Endothelial cell of umbilical vein (primary cell): Measurements from ENCODE around the gene TAS1R3. TPM values are rescaled to one million over a fixed set of nuclear protein-coding genes. Genes with fewer than 3 reads are reported as not detected.

Source experiments
- BruUV-seq: library from RNA; stranded (reverse); fragments of 400-500 nt; replicated peaks from 2 replicates; lab custom pipeline; 2021; lab: Mats Ljungman, UMichigan
- CTCF ChIA-PET: fragments of 300-600, 350-600 bp; sonication (Branson Sonifier 250); formaldehyde crosslinking; loops from one replicate; lab custom pipeline; 2021; ENCODE audit warnings: antibody characterized with exemption, inconsistent platforms; lab: Charles Lee
- POLR2A ChIA-PET: fragments of 300-600, 350-600 bp; sonication (Branson Sonifier 250); formaldehyde crosslinking; loops from one replicate; lab custom pipeline; 2021; ENCODE audit warnings: antibody characterized with exemption, inconsistent platforms; lab: Charles Lee
- DNase-seq: peaks from one replicate; pipeline ENCODE4 v3.0.0-alpha.2; 2011; ENCODE audit warnings: low read depth, low spot score
- FAIRE-seq: peaks from 2 replicates; lab custom pipeline; 2011; peaks lifted over from hg19 to GRCh38; lab: Jason Lieb, UNC
- H2AFZ ChIP-seq: 2 replicates; pipeline ENCODE4 v1.6.0; 2012; ENCODE audit warnings: low read depth, low read length, control low read depth, inconsistent platforms
- H3K27ac ChIP-seq: 2 replicates; pipeline ENCODE4 v1.5.1; 2011; ENCODE audit warnings: low read depth, mild to moderate bottlenecking, control low read depth, low read length, moderate library complexity; ENCODE audit not compliant: insufficient read depth
- H3K27me3 ChIP-seq, 2 experiments: 2 replicates each; pipeline versions ENCODE4 v1.6.0 to v1.6.1; 2011; ENCODE audit warnings: low read length in 2 of 2, mixed read lengths in 1 of 2; ENCODE audit not compliant: control insufficient read depth in 2 of 2, insufficient read depth in 2 of 2
- H3K36me3 ChIP-seq, 2 experiments: 2 replicates in 1 of 2; 3 replicates in 1 of 2; pipeline ENCODE4 v1.5.1; 2011; ENCODE audit warnings: low read length in 2 of 2, mild to moderate bottlenecking in 1 of 2, moderate library complexity in 1 of 2; ENCODE audit not compliant: control insufficient read depth in 2 of 2, insufficient read depth in 2 of 2; ENCODE audit errors: extremely low read depth in 1 of 2
- H3K4me1 ChIP-seq: 3 replicates; pipeline ENCODE4 v1.5.1; 2011; ENCODE audit warnings: mild to moderate bottlenecking, low read length; ENCODE audit not compliant: control insufficient read depth, insufficient read depth; ENCODE audit errors: extremely low read depth
- H3K4me2 ChIP-seq: 2 replicates; pipeline ENCODE4 v1.6.1; 2011; ENCODE audit warnings: low read length, control low read depth, mixed read lengths; ENCODE audit not compliant: insufficient read depth
- H3K4me3 ChIP-seq, 3 experiments: fragments of 200-600 bp in 1 of 3; sonication (generic), shearing (Covaris generic) in 1 of 3; replicated peaks in 1 of 3; 2 replicates each; pipeline ENCODE4 v1.5.1; 2011 to 2016; ENCODE audit warnings: control low read depth in 3 of 3, low read length in 3 of 3, mild to moderate bottlenecking in 2 of 3, inconsistent platforms in 1 of 3, low read depth in 1 of 3, moderate library complexity in 1 of 3; ENCODE audit not compliant: insufficient read depth in 1 of 3
- H3K79me2 ChIP-seq: 2 replicates; pipeline ENCODE4 v1.6.0; 2012; ENCODE audit warnings: low read length, inconsistent platforms; ENCODE audit not compliant: control insufficient read depth, insufficient read depth
- H3K9ac ChIP-seq: replicated peaks from 2 replicates; pipeline ENCODE3; 2011; ENCODE audit warnings: low read length, control low read depth; ENCODE audit not compliant: insufficient read depth; ENCODE audit errors: extremely low read depth
- H3K9me1 ChIP-seq: replicated peaks from 3 replicates; pipeline ENCODE4 v1.6.0; 2011; ENCODE audit warnings: mild to moderate bottlenecking, low read length; ENCODE audit not compliant: control insufficient read depth, insufficient read depth; ENCODE audit errors: extremely low read depth
- H3K9me3 ChIP-seq: replicated peaks from 2 replicates; pipeline ENCODE4 v1.5.1; 2012; ENCODE audit warnings: low read length, inconsistent platforms; ENCODE audit not compliant: control insufficient read depth, insufficient read depth
- H4K20me1 ChIP-seq: replicated peaks from 2 replicates; pipeline ENCODE3; 2011; ENCODE audit warnings: mild to moderate bottlenecking, low read length; ENCODE audit not compliant: control insufficient read depth, insufficient read depth; ENCODE audit errors: extremely low read depth
- CTCF ChIP-seq, 2 donors: IDR thresholded peaks; 1 replicate in 1 of 2; 2 replicates in 1 of 2; pipeline ENCODE4 v1.5.1; 2011; ENCODE audit warnings: low read length in 2 of 2, mild to moderate bottlenecking in 2 of 2, moderate library complexity in 2 of 2, control low read depth in 1 of 2, inconsistent platforms in 1 of 2, low read depth in 1 of 2; ENCODE audit not compliant: insufficient read depth in 1 of 2; ENCODE audit errors: extremely low read depth in 1 of 2
- EZH2 ChIP-seq: IDR thresholded peaks from 2 replicates; pipeline ENCODE4 v1.6.1; 2012; ENCODE audit warnings: borderline replicate concordance, low read depth, mild to moderate bottlenecking, moderate library complexity, low read length, inconsistent platforms; ENCODE audit not compliant: severe bottlenecking
- FOS ChIP-seq: IDR thresholded peaks from 2 replicates; pipeline ENCODE4 v1.6.1; 2011; ENCODE audit warnings: mild to moderate bottlenecking, low read length, moderate library complexity, borderline replicate concordance; ENCODE audit not compliant: insufficient read depth
- GATA2 ChIP-seq: IDR thresholded peaks from 2 replicates; pipeline ENCODE4 v1.7.0; 2011; ENCODE audit warnings: low read depth, mild to moderate bottlenecking, moderate library complexity, mixed read lengths, low read length; ENCODE audit not compliant: insufficient read length, insufficient read depth
- JUN ChIP-seq: IDR thresholded peaks from 2 replicates; pipeline ENCODE4 v1.6.1; 2011; ENCODE audit warnings: borderline replicate concordance, low read depth; ENCODE audit not compliant: insufficient read length, insufficient read depth
- MAX ChIP-seq: IDR thresholded peaks from 2 replicates; pipeline ENCODE4 v1.6.1; 2011; ENCODE audit not compliant: insufficient read depth, insufficient read length
- MYC ChIP-seq: IDR thresholded peaks from one replicate; pipeline ENCODE4 v1.6.1; 2011; ENCODE audit warnings: mild to moderate bottlenecking, low read depth, low read length
- POLR2A ChIP-seq: IDR thresholded peaks from 2 replicates; pipeline ENCODE4 v1.6.1; 2012; ENCODE audit warnings: low read depth, mild to moderate bottlenecking, control low read depth, low read length
- POLR2AphosphoS5 ChIP-seq: IDR thresholded peaks from 2 replicates; pipeline ENCODE4 v1.6.1; 2012; ENCODE audit warnings: low read depth, mild to moderate bottlenecking, control low read depth, low read length, moderate library complexity; ENCODE audit not compliant: insufficient read depth
- dilution Hi-C: fragments of 300-500 bp; cut with MboI; formaldehyde crosslinking; loops from one replicate; pipeline ENCODE4 v1.15.0; 2019; ENCODE audit warnings: low sequenced_read_pairs; ENCODE audit not compliant: extremely low pct_ligation_motif_present
- intact Hi-C: fragments of 100-400 bp; cut with micrococcal nuclease; formaldehyde crosslinking; loops from one replicate; pipeline ENCODE4 v1.10.0; 2022
- polyA plus RNA-seq, 4 experiments: library from polyadenylated mRNA; depleted of rRNA in 3 of 4; stranded (reverse) in 3 of 4; unstranded in 1 of 4; fragments of >200 nt; gene quantifications; 2 replicates each; pipeline versions ENCODE4 v1.2.1 to v1.2.3, GENCODE V29; 2011 to 2012; ENCODE audit warnings: missing spikeins in 1 of 4
- total RNA-seq: library from RNA; stranded (reverse); gene quantifications from 2 replicates; pipeline ENCODE4 v1.2.3, GENCODE V29; 2021

Gene TAS1R3
- total and polyA plus RNA-seq, 2 donors (not counting 3 experiments of a cell fraction or from before 2014, with no cell fraction given), result 0.26 to 0.38 TPM

- H4K20me1 ChIP-seq, result no peaks in the 10 kb centered on the region
- no peak overlapping the region for H2AFZ ChIP-seq
- H3K27ac ChIP-seq, result no peak overlapping the region
- H3K27me3 ChIP-seq, result no peaks in the 10 kb centered on the region
- POLR2A ChIA-PET, result no interaction called here
- no peaks in the 10 kb centered on the region for H3K4me1 ChIP-seq
- no peaks in the 10 kb centered on the region for H3K9me3 ChIP-seq
- no peak overlapping the region for H3K9ac ChIP-seq
- H3K79me2 ChIP-seq, result peaks cover 16% of the 10 kb centered on the region
- no peak overlapping the region for H3K4me2 ChIP-seq
- no TSS peak for BruUV-seq
- CTCF ChIA-PET, result no interaction called here
- no peak overlapping the region for H3K4me3 ChIP-seq
- no peak for FAIRE-seq
- DNase-seq, result no peak
- peaks cover 0 to 17% of the 10 kb centered on the region in 2 experiments for H3K36me3 ChIP-seq
- TF ChIP-seq JUN (no peak), GATA2 (no peak), POLR2AphosphoS5 (no peak), FOS (no peak), CTCF (IDR thresholded peaks at IDR 0.05; ENCODE audit: extremely low read depth in 1 of 2, insufficient read depth in 1 of 2, low read depth in 1 of 2, low read length in 2 of 2) (no peak), EZH2 (no peak), MAX (no peak), MYC (no peak), POLR2A (no peak)
- no peaks in the 10 kb centered on the region for H3K9me1 ChIP-seq
- intact Hi-C loops, result no loop called here
- dilution Hi-C loops, result no loop called here
Observed at GRCh38 chr1:1341549-1342021, 10.5 kb downstream of the TAS1R3 start.
